B cell (primary cell): ENCODE measurements around the gene RASAL3. TPM values are rescaled to one million over a fixed set of nuclear protein-coding genes. Genes with fewer than 3 reads are reported as not detected.

Experiments used
- ATAC-seq: fragments of 200-7000 bp; cut with Tn5 transposase; one replicate; pipeline ENCODE4 v1.10.0; 2021; ENCODE audit warnings: low read depth, mild to moderate bottlenecking, moderate number of reproducible peaks, moderate library complexity
- CTCF ChIA-PET: fragments of 350-600 bp; sonication (Branson Sonifier 250); formaldehyde crosslinking; loops from one replicate; lab custom pipeline; 2021; ENCODE audit warnings: antibody characterized with exemption, inconsistent platforms; lab: Charles Lee
- POLR2A ChIA-PET: fragments of 350-600 bp; sonication (Branson Sonifier 250); formaldehyde crosslinking; loops from one replicate; lab custom pipeline; 2021; ENCODE audit warnings: antibody characterized with exemption; lab: Charles Lee
- DNase-seq: peaks from one replicate; pipeline ENCODE4 v3.0.0; 2013
- H2AFZ ChIP-seq: 2 replicates; pipeline ENCODE4 v1.6.1; 2012; ENCODE audit warnings: mild to moderate bottlenecking, low read depth, low read length; ENCODE audit not compliant: insufficient read depth, poor library complexity, severe bottlenecking
- H3K27ac ChIP-seq, 2 donors: 1 replicate in 1 of 2; 2 replicates in 1 of 2; pipeline ENCODE4 v1.5.1; 2012 to 2013; ENCODE audit warnings: low read length in 2 of 2, mild to moderate bottlenecking in 2 of 2, moderate library complexity in 1 of 2
- H3K27me3 ChIP-seq, 4 experiments: fragments of 200-600 bp in 1 of 4; sonication (generic) in 1 of 4; replicated peaks in 1 of 4; 1 replicate in 2 of 4; 2 replicates in 2 of 4; pipeline versions ENCODE4 v1.6.1 to v1.7.0; 2013 to 2016; ENCODE audit warnings: low read length in 3 of 4, mild to moderate bottlenecking in 2 of 4, mixed read lengths in 1 of 4, moderate library complexity in 1 of 4; ENCODE audit not compliant: insufficient read depth in 4 of 4, control insufficient read depth in 3 of 4; ENCODE audit errors: control extremely low read depth in 1 of 4
- H3K36me3 ChIP-seq, 2 experiments: replicated peaks in 1 of 2; 1 replicate in 1 of 2; 2 replicates in 1 of 2; pipeline versions ENCODE4 v1.6.1 to v1.7.1; 2013; ENCODE audit warnings: low read length in 1 of 2; ENCODE audit not compliant: insufficient read depth in 2 of 2, control insufficient read depth in 1 of 2; ENCODE audit errors: control extremely low read depth in 1 of 2, extremely low read depth in 1 of 2
- H3K4me1 ChIP-seq, 2 donors: fragments of 200-600 bp in 1 of 2; sonication (generic) in 1 of 2; 1 replicate in 1 of 2; 2 replicates in 1 of 2; pipeline versions ENCODE4 v1.5.1 to v1.6.1; 2013 to 2017; ENCODE audit warnings: low read length in 2 of 2; ENCODE audit not compliant: control insufficient read depth in 2 of 2, insufficient read depth in 2 of 2
- H3K4me2 ChIP-seq: replicated peaks from 2 replicates; pipeline ENCODE3; 2012; ENCODE audit warnings: mild to moderate bottlenecking, low read depth, low read length; ENCODE audit not compliant: poor library complexity, severe bottlenecking
- H3K4me3 ChIP-seq, 5 experiments: fragments of 200-600 bp in 1 of 5; sonication (generic) in 1 of 5; 1 replicate in 3 of 5; 2 replicates in 2 of 5; pipeline versions ENCODE4 v1.5.1 to v1.7.0; 2011 to 2016; ENCODE audit warnings: low read length in 4 of 5, mild to moderate bottlenecking in 4 of 5, low read depth in 2 of 5, control low read depth in 1 of 5, moderate library complexity in 1 of 5; ENCODE audit not compliant: insufficient read depth in 1 of 5; ENCODE audit errors: control extremely low read depth in 1 of 5, extremely low read depth in 1 of 5
- H3K79me2 ChIP-seq: fragments of 200-600 bp; sonication (generic); one replicate; pipeline ENCODE4 v1.6.0; 2016; ENCODE audit warnings: low read length; ENCODE audit not compliant: control insufficient read depth, insufficient read depth
- H3K9ac ChIP-seq: fragments of 200-600 bp; sonication (generic); 2 replicates; pipeline ENCODE4 v1.6.1; 2017; ENCODE audit warnings: mild to moderate bottlenecking, low read length, moderate library complexity
- H3K9me3 ChIP-seq, 3 donors: one replicate each; pipeline versions ENCODE4 v1.6.1 to v1.7.1; 2013; ENCODE audit warnings: low read length in 2 of 3; ENCODE audit not compliant: control insufficient read depth in 2 of 3, insufficient read depth in 1 of 3; ENCODE audit errors: control extremely low read depth in 1 of 3
- H4K20me1 ChIP-seq: 2 replicates; pipeline ENCODE4 v1.6.0; 2012; ENCODE audit warnings: mild to moderate bottlenecking, low read length; ENCODE audit not compliant: insufficient read depth, control insufficient read depth, poor library complexity, severe bottlenecking
- H3K27ac Mint-ChIP-seq: one replicate; pipeline ENCODE4 v1.8.0; 2021; ENCODE audit warnings: mixed read lengths
- H3K27me3 Mint-ChIP-seq: one replicate; pipeline ENCODE4 v1.8.0; 2021; ENCODE audit warnings: mixed read lengths
- H3K4me1 Mint-ChIP-seq: one replicate; pipeline ENCODE4 v1.8.0; 2021; ENCODE audit warnings: mixed read lengths
- H3K4me3 Mint-ChIP-seq: one replicate; pipeline ENCODE4 v1.8.0; 2021; ENCODE audit warnings: mixed read lengths
- H3K9me3 Mint-ChIP-seq: one replicate; pipeline ENCODE4 v1.8.0; 2022; ENCODE audit warnings: mixed read lengths; ENCODE audit not compliant: insufficient read depth
- CTCF ChIP-seq: fragments of 200-600 bp; IDR thresholded peaks from one replicate; pipeline ENCODE4 v1.8.0; 2022; ENCODE audit warnings: antibody characterized with exemption, mild to moderate bottlenecking
- EZH2 ChIP-seq: IDR thresholded peaks from 2 replicates; pipeline ENCODE4 v1.6.1; 2012; ENCODE audit warnings: borderline replicate concordance, low read depth, mild to moderate bottlenecking, moderate library complexity, low read length; ENCODE audit not compliant: insufficient read depth, poor library complexity, severe bottlenecking
- WGBS: methylation state at CpG from one replicate; pipeline ENCODE4 v1.1.5; 2013; ENCODE audit warnings: missing lambda C conversion rate; ENCODE audit not compliant: insufficient coverage; 5-methylcytosine and 5-hydroxymethylcytosine counted together
- intact Hi-C: fragments of 100-400 bp; cut with micrococcal nuclease; formaldehyde crosslinking; loops from one replicate; pipeline ENCODE4 v1.10.0; 2022
- polyA plus RNA-seq: library from polyadenylated mRNA; depleted of rRNA; stranded (reverse); fragments of >200 nt; gene quantifications from 2 replicates; pipeline ENCODE4 v1.2.3, GENCODE V29; 2012
- total RNA-seq, 2 donors: library from RNA; stranded (reverse); fragments of 120-200 nt in 1 of 2; gene quantifications; 1 replicate in 1 of 2; 2 replicates in 1 of 2; pipeline versions ENCODE4 v1.2.3 to v1.2.4, GENCODE V29; 2013 to 2022

RASAL3 gene
- total and polyA plus RNA-seq, 2 donors (not counting 1 experiment from before 2014, with no cell fraction given) = 95.3 to 154 TPM

GRCh38 chr19:15471639-15472101 lies 7.3 kb upstream of the RASAL3 start:
- Histone ChIP-seq H3K27ac (no peak overlapping the region), H3K9me3 (peaks cover 0 to 21% (median 0%) of the 10 kb centered on the region in 3 donors), H3K4me2 (no peak overlapping the region), H3K36me3 (no peaks in the 10 kb centered on the region), H3K4me3 (no peak overlapping the region), H3K27me3 (peaks cover 0 to 24% (median 8%) of the 10 kb centered on the region in 4 experiments), H3K4me1 (peaks cover 21 to 23% of the 10 kb centered on the region in 2 donors), H3K9ac (no peak overlapping the region), H2AFZ (no peak overlapping the region), H4K20me1 (no peaks in the 10 kb centered on the region), H3K79me2 (peaks cover 15% of the 10 kb centered on the region)
- POLR2A ChIA-PET = no interaction called here
- 80% methylated on average over 24 of the region's 31 CpGs for WGBS
- no peaks in the 10 kb centered on the region for H3K9me3 Mint-ChIP-seq
- peaks cover 23% of the 10 kb centered on the region for H3K27me3 Mint-ChIP-seq
- TF ChIP-seq CTCF = no peak
- no peak for TF ChIP-seq EZH2
- no peak overlapping the region for H3K27ac Mint-ChIP-seq
- no peak overlapping the region for H3K4me3 Mint-ChIP-seq
- H3K4me1 Mint-ChIP-seq = peaks cover 27% of the 10 kb centered on the region
- ATAC-seq = no peak
- no peak for DNase-seq
- intact Hi-C loops = no loop called here
- CTCF ChIA-PET = no interaction called here

- ATAC-seq (peak; percentile 61), DNase-seq (no peak)
- peaks cover 0 to 11% (median 0%) of the 10 kb centered on the region in 3 donors for H3K9me3 ChIP-seq
- H3K4me3 Mint-ChIP-seq = peak overlapping the region; percentile 82
- CTCF ChIA-PET = no interaction called here
- H3K27ac ChIP-seq = no peak overlapping the region
- 2% methylated on average over 64 of the region's 65 CpGs for WGBS
- peak overlapping the region in 4 of 5 experiments; percentile 28 to 50 (median 41) for H3K4me3 ChIP-seq
- H3K9me3 Mint-ChIP-seq = no peaks in the 10 kb centered on the region
- peaks cover 0 to 24% (median 8%) of the 10 kb centered on the region in 4 experiments for H3K27me3 ChIP-seq
- peak overlapping the region; percentile 61 for H3K27ac Mint-ChIP-seq
- H3K36me3 ChIP-seq = no peaks in the 10 kb centered on the region
- H2AFZ ChIP-seq = peak overlapping the region; percentile 38
- peaks cover 27 to 33% of the 10 kb centered on the region in 2 donors for H3K4me1 ChIP-seq
- no peaks in the 10 kb centered on the region for H4K20me1 ChIP-seq
- peaks cover 23% of the 10 kb centered on the region for H3K27me3 Mint-ChIP-seq
- TF ChIP-seq CTCF (no peak), EZH2 (no peak)
- H3K4me2 ChIP-seq = peak overlapping the region; percentile 84
- intact Hi-C loops = no loop called here
- H3K4me1 Mint-ChIP-seq = peaks cover 34% of the 10 kb centered on the region
- H3K9ac ChIP-seq = peak overlapping the region; percentile 49
- peaks cover 28% of the 10 kb centered on the region for H3K79me2 ChIP-seq
- POLR2A ChIA-PET = no interaction called here
These were observed 5.4 kb upstream of the RASAL3 start for GRCh38 chr19:15469513-15470297.
